ENCODE measurements around the gene CREB3L2.

Gene CREB3L2

DNA sequence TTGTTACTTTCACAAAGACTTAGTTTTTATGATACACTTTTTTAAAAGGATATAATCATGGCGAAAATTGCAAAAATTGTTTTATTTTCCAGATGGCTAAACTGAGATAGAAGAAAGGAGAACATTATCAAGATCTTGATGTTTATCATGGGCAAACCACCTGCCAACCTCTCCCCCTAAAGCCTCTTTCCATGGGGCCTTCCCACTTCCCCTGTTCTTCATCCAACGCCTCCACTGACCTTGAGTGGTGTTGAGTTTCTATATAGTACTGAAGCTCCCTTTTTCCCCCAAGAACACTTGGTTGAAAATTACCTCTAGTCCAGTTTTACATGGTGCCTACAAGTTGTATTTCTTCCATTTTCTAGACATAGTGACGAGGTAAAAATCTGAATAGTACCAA, 5.0 kb downstream of the CREB3L2 start:
- H3K4me1 ChIP-seq (ENCODE audit: control insufficient read depth in 1 of 2, insufficient read depth in 2 of 2, low read length in 2 of 2): peaks cover 23 to 59% of the 10 kb centered on the region in 2 donors
- H3K27ac ChIP-seq (ENCODE audit: low read length): peak overlapping the region; percentile 43

DNA sequence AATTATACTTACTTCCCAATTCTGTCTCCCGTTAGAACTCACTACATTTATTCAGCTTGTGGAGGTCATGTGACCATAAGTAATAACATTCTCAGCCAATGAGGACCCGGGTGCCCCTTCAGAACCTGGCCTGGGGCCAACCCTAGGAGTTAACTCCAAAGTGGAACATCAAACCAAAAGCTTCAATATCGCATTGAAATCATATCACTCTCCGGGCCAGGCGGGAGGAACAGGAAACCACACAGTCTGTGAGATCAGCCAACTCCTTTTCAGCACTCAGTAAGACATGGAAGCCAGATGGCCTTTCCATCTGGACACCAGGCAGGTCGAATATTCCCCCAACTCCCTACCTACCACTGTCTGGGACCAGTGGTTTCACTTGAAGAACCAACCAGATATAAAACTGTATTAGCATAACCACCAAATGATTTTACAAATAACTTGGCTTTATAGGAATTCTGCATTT, 5.5 kb downstream of the CREB3L2 start:
- Histone ChIP-seq H3K27ac (ENCODE audit: low read length) (peak overlapping the region; percentile 43), H3K27me3 (ENCODE audit: low read depth, low read length) (no peaks in the 10 kb centered on the region), H3K4me3 (ENCODE audit: low read depth in 1 of 2, low read length in 2 of 2) (peak overlapping the region in 1 of 2 donors; percentile 17), H3K9me3 (ENCODE audit: control insufficient read depth in 1 of 2, low read length in 2 of 2) (no peaks in the 10 kb centered on the region), H3K4me1 (ENCODE audit: control insufficient read depth in 1 of 2, insufficient read depth in 2 of 2, low read length in 2 of 2) (peaks cover 24 to 59% of the 10 kb centered on the region in 2 donors), H3K36me3 (ENCODE audit: control insufficient read depth in 1 of 2, insufficient read depth in 2 of 2, low read length in 2 of 2) (peaks cover 0 to 5% of the 10 kb centered on the region in 2 donors)

More for the DNA sequence above, 5.0 kb downstream of the CREB3L2 start:
- Histone ChIP-seq H3K9me3 (ENCODE audit: control insufficient read depth in 1 of 2, low read length in 2 of 2) (no peaks in the 10 kb centered on the region), H3K4me3 (ENCODE audit: low read depth in 1 of 2, low read length in 2 of 2) (peak overlapping the region in 1 of 2 donors; percentile 17), H3K27me3 (ENCODE audit: low read depth, low read length) (no peaks in the 10 kb centered on the region), H3K36me3 (ENCODE audit: control insufficient read depth in 1 of 2, insufficient read depth in 2 of 2, low read length in 2 of 2) (peaks cover 0 to 9% of the 10 kb centered on the region in 2 donors)

DNA sequence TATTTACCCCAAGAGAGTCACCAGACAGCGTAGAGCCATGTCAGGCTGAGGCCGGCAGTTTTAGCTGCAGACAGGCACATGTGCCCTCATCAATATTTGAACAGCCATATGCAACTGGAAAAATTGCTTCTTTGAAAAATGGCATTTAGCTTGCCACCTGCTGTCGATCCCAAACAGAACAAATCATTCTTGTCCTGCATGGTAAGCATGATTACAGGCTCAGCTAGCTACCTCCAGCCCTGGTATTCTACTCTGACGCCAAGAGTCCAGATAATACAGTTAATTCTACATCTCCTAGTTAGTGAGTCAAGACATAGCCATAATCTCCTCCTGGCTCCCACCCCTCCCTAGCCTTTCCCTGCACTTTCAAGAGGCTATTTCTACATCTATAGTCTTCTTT, 7.7 kb downstream of the CREB3L2 start:
- no peaks in the 10 kb centered on the region for H3K27me3 ChIP-seq (ENCODE audit: low read depth, low read length)
- H3K4me3 ChIP-seq (ENCODE audit: low read depth in 1 of 2, low read length in 2 of 2): no peak overlapping the region
- H3K36me3 ChIP-seq (ENCODE audit: control insufficient read depth in 1 of 2, insufficient read depth in 2 of 2, low read length in 2 of 2): no peaks in the 10 kb centered on the region
- H3K27ac ChIP-seq (ENCODE audit: low read length): peak overlapping the region; percentile 81
- no peaks in the 10 kb centered on the region for H3K9me3 ChIP-seq (ENCODE audit: control insufficient read depth in 1 of 2, low read length in 2 of 2)
- peaks cover 34 to 70% of the 10 kb centered on the region in 2 donors for H3K4me1 ChIP-seq (ENCODE audit: control insufficient read depth in 1 of 2, insufficient read depth in 2 of 2, low read length in 2 of 2)

DNA sequence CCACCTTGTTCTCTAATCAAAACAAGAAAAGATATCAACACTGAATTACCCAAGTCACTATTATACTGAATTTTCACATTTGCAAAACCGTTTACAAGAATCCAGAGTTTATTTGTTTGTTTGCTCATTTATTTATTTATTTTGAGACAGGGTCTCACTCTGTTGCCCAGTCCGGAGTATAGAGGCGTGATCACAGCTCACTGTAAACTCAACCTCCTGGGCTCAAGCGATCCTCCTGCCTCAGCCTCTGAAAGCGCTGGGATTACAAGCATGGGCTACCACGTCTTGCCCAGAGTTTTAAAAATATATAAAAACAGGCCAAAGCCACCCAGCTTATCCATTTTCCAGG, 8.5 kb downstream of the CREB3L2 start:
- H3K4me3 ChIP-seq (ENCODE audit: low read depth in 1 of 2, low read length in 2 of 2): no peak overlapping the region
- H3K9me3 ChIP-seq (ENCODE audit: control insufficient read depth in 1 of 2, low read length in 2 of 2): no peaks in the 10 kb centered on the region
- peaks cover 34 to 69% of the 10 kb centered on the region in 2 donors for H3K4me1 ChIP-seq (ENCODE audit: control insufficient read depth in 1 of 2, insufficient read depth in 2 of 2, low read length in 2 of 2)
- H3K36me3 ChIP-seq (ENCODE audit: control insufficient read depth in 1 of 2, insufficient read depth in 2 of 2, low read length in 2 of 2): no peaks in the 10 kb centered on the region
- no peaks in the 10 kb centered on the region for H3K27me3 ChIP-seq (ENCODE audit: low read depth, low read length)
- H3K27ac ChIP-seq (ENCODE audit: low read length): peak overlapping the region; percentile 81

DNA sequence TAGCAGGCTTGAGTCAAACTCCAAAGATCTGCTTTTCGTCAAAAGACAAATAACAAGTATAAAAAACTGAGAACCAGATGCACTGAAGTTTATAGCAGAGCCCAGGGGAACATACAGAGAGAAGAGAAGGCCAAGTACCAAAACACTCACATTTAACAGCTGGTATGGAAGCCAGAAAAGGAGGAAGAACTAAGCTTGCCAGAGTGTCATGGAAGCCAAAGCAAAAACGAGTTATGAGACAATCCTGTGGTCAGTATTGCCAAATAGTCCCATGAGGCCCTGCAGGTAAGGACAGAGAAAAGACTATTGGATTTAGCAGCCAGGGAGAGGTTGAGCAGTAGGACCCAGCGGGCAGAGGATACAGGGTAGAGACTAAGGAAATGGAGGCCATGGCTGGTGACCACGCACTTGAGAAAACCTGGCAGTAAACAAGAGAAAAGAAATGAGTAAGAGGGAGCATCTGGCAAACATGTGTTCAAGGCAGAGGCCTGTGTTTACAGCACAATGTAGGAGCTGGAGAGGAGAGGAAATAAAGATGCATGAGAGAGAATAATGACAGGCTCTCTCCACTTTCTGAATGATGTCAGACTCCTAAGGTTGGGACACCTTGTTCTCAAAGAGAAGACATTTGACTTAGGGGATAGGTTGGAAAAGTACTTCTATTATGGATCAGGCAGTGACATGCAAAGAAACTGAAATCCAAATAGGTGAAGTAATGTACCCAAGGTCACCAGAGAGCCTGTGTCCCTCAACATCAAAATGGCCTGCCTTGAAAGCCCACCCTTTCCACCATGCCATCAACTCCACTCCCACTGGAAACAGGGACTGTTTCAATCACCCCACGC, 9.1 kb downstream of the CREB3L2 start:
- no peaks in the 10 kb centered on the region for H3K9me3 ChIP-seq (ENCODE audit: control insufficient read depth in 1 of 2, low read length in 2 of 2)
- H3K27ac ChIP-seq (ENCODE audit: low read length): peak overlapping the region; percentile 81
- H3K27me3 ChIP-seq (ENCODE audit: low read depth, low read length): no peaks in the 10 kb centered on the region
- peaks cover 31 to 70% of the 10 kb centered on the region in 2 donors for H3K4me1 ChIP-seq (ENCODE audit: control insufficient read depth in 1 of 2, insufficient read depth in 2 of 2, low read length in 2 of 2)
- H3K36me3 ChIP-seq (ENCODE audit: control insufficient read depth in 1 of 2, insufficient read depth in 2 of 2, low read length in 2 of 2): no peaks in the 10 kb centered on the region
- H3K4me3 ChIP-seq (ENCODE audit: low read depth in 1 of 2, low read length in 2 of 2): peak overlapping the region; percentile 4 to 25

DNA sequence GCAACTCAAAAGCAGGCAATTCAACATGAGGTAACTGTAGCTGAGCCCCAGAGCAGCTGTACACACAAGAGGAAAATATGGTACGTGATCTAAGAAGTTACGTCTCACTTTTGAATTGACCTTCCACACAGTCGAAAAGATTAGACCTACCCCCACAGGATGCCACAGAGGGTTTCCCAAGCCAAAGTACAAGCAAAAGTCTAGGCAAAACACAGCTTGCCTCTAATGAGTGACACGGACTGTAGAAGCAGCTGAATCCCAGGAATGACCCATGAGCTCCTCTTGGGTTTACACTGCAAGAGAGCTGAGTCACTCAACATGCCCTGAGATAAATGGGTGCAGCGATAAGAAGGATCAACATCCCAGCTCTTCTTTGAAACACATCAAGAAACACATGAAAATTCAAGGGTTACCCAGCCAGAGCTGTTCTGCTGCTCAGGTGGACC, 9.8 kb downstream of the CREB3L2 start:
- peak overlapping the region; percentile 81 for H3K27ac ChIP-seq (ENCODE audit: low read length)
- H3K36me3 ChIP-seq (ENCODE audit: control insufficient read depth in 1 of 2, insufficient read depth in 2 of 2, low read length in 2 of 2): no peaks in the 10 kb centered on the region
- no peaks in the 10 kb centered on the region for H3K9me3 ChIP-seq (ENCODE audit: control insufficient read depth in 1 of 2, low read length in 2 of 2)
- peak overlapping the region; percentile 4 to 25 for H3K4me3 ChIP-seq (ENCODE audit: low read depth in 1 of 2, low read length in 2 of 2)
- peaks cover 29 to 76% of the 10 kb centered on the region in 2 donors for H3K4me1 ChIP-seq (ENCODE audit: control insufficient read depth in 1 of 2, insufficient read depth in 2 of 2, low read length in 2 of 2)
- H3K27me3 ChIP-seq (ENCODE audit: low read depth, low read length): no peaks in the 10 kb centered on the region

DNA sequence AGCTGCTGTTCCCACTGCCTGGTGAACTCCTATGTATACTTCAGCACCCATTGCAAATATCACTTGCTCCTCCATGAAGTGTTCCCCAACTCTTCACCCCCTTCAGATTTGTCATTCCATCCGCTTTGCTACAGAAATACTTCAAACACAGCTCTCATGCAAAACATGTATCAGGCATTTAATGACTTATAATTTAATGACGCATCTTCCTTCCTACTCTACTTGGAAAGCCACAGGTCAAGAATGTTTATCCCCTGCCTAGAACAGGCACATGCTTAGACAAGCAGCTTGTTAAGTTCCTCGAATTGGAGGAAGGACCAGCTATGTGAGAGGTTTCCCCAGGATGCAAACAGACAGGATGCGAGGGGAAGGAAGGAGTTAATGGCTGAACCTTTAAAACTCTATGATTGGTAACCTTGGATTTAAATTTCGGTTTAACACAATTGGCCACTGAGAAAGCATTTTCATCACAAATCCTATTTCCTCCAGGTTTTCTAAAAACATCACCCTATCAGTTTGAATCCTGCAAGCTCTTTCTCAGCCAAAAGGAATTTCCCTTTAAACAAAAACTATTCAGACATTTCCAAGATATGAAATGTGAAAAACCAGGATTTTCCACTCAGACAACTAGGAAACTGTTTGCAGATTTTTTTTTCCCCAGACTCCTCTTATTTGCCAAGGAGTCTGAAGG, 11.5 kb downstream of the CREB3L2 start:
- Histone ChIP-seq H3K4me3 (ENCODE audit: low read depth in 1 of 2, low read length in 2 of 2) (peak overlapping the region in 1 of 2 donors; percentile 22), H3K4me1 (ENCODE audit: control insufficient read depth in 1 of 2, insufficient read depth in 2 of 2, low read length in 2 of 2) (peaks cover 37 to 79% of the 10 kb centered on the region in 2 donors), H3K27me3 (ENCODE audit: low read depth, low read length) (no peaks in the 10 kb centered on the region), H3K27ac (ENCODE audit: low read length) (peak overlapping the region; percentile 22), H3K36me3 (ENCODE audit: control insufficient read depth in 1 of 2, insufficient read depth in 2 of 2, low read length in 2 of 2) (no peaks in the 10 kb centered on the region), H3K9me3 (ENCODE audit: control insufficient read depth in 1 of 2, low read length in 2 of 2) (no peaks in the 10 kb centered on the region)

DNA sequence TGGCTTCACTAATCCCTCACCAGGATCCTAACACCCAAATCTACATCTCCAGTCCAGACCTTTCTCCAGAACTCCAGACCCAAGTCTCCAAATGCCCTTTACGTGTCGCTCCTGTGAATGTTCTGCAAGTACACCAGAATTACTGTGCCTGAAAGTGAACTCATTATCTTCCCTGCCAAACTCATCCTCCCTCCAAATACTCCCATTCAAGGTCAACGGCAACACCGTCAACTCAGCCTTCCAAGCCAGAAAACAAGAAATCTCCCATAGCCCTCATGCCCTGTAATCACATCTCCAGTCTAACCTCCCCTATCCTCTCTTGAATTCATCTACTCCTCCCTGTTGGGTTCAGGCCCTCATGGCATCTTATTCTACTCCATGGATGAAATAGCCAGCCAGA, 12.3 kb downstream of the CREB3L2 start:
- no peaks in the 10 kb centered on the region for H3K27me3 ChIP-seq (ENCODE audit: low read depth, low read length)
- H3K36me3 ChIP-seq (ENCODE audit: control insufficient read depth in 1 of 2, insufficient read depth in 2 of 2, low read length in 2 of 2): no peaks in the 10 kb centered on the region
- H3K4me3 ChIP-seq (ENCODE audit: low read depth in 1 of 2, low read length in 2 of 2): no peak overlapping the region
- peak overlapping the region; percentile 22 for H3K27ac ChIP-seq (ENCODE audit: low read length)
- no peaks in the 10 kb centered on the region for H3K9me3 ChIP-seq (ENCODE audit: control insufficient read depth in 1 of 2, low read length in 2 of 2)
- H3K4me1 ChIP-seq (ENCODE audit: control insufficient read depth in 1 of 2, insufficient read depth in 2 of 2, low read length in 2 of 2): peaks cover 37 to 86% of the 10 kb centered on the region in 2 donors

DNA sequence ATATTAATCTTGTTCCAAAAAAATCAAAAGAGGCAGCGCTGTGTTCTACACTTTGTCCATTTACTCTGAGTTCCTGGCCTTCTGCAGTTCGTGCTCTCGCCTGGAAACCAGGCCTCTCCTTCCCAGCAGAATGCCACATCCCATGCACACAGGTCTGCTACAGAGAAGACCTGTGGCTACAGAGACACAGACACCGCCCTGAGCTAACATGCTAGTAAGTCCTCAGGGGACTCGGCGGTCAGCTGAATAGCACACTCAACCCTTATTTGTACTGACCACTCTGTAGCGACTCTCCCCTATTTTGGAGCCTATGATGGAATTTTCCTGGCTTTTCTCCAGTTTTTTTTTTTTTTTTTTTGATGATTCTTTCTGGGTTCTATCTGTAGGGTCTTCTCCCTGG, 12.8 kb downstream of the CREB3L2 start:
- Histone ChIP-seq H3K4me3 (ENCODE audit: low read depth in 1 of 2, low read length in 2 of 2) (no peak overlapping the region), H3K4me1 (ENCODE audit: control insufficient read depth in 1 of 2, insufficient read depth in 2 of 2, low read length in 2 of 2) (peaks cover 37 to 90% of the 10 kb centered on the region in 2 donors), H3K9me3 (ENCODE audit: control insufficient read depth in 1 of 2, low read length in 2 of 2) (no peaks in the 10 kb centered on the region), H3K27me3 (ENCODE audit: low read depth, low read length) (no peaks in the 10 kb centered on the region), H3K27ac (ENCODE audit: low read length) (peak overlapping the region; percentile 22), H3K36me3 (ENCODE audit: control insufficient read depth in 1 of 2, insufficient read depth in 2 of 2, low read length in 2 of 2) (no peaks in the 10 kb centered on the region)

DNA sequence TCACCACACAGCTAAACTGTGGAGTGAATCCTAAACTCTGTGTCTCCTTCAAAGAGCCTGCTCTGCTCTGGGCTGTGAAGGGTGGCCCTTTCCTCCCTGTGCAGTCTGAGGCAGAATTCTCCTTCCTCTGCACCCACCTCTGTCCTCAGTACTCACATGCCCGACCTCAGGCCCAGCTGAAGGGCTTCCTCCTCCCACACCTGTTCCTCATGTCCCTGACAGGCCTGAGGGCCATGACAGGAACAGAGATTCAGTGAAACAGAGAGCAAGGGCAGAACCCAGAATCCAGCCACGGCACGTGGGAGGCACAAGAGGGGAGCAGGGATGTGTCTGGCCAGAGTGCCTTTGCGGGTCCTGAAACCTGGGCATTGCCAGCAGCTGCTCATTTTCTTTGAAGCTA, 13.9 kb downstream of the CREB3L2 start:
- peak overlapping the region; percentile 13 for H3K27ac ChIP-seq (ENCODE audit: low read length)
- no peaks in the 10 kb centered on the region for H3K36me3 ChIP-seq (ENCODE audit: control insufficient read depth in 1 of 2, insufficient read depth in 2 of 2, low read length in 2 of 2)
- H3K27me3 ChIP-seq (ENCODE audit: low read depth, low read length): no peaks in the 10 kb centered on the region
- peaks cover 42 to 90% of the 10 kb centered on the region in 2 donors for H3K4me1 ChIP-seq (ENCODE audit: control insufficient read depth in 1 of 2, insufficient read depth in 2 of 2, low read length in 2 of 2)
- no peak overlapping the region for H3K4me3 ChIP-seq (ENCODE audit: low read depth in 1 of 2, low read length in 2 of 2)
- H3K9me3 ChIP-seq (ENCODE audit: control insufficient read depth in 1 of 2, low read length in 2 of 2): no peaks in the 10 kb centered on the region

DNA sequence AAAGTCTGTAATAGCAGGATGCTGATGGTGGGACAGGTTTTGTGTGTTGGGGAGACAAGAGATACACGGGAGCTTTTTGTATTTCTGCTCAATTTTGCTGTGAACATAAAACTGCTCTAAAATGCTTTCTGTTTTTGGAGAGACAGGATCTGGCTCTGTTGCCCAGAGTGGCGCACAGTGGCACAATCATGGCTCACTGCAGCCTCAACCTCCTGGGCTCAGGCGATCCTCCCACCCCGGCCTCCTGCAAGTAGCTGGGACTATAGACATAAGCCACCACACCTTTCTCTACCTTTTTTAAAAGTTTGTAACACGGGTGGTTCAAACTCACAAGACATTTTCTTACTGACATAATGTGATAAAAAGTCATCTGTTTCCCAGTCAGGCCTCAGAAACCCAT, 14.3 kb downstream of the CREB3L2 start:
- Histone ChIP-seq H3K4me1 (ENCODE audit: control insufficient read depth in 1 of 2, insufficient read depth in 2 of 2, low read length in 2 of 2) (peaks cover 42 to 87% of the 10 kb centered on the region in 2 donors), H3K27ac (ENCODE audit: low read length) (peak overlapping the region; percentile 34), H3K9me3 (ENCODE audit: control insufficient read depth in 1 of 2, low read length in 2 of 2) (no peaks in the 10 kb centered on the region), H3K27me3 (ENCODE audit: low read depth, low read length) (no peaks in the 10 kb centered on the region), H3K4me3 (ENCODE audit: low read depth in 1 of 2, low read length in 2 of 2) (no peak overlapping the region), H3K36me3 (ENCODE audit: control insufficient read depth in 1 of 2, insufficient read depth in 2 of 2, low read length in 2 of 2) (no peaks in the 10 kb centered on the region)
